Mesothelial cell of epicardium (in vitro differentiated cells): ENCODE data around the gene SLC35D2. TPM values are rescaled to one million over a fixed set of nuclear protein-coding genes. Genes with fewer than 3 reads are reported as not detected.
"Not testable (repeated sequence)": the region's sequence is repeated elsewhere in the genome, so short reads cannot be mapped to it uniquely, and the experiment has no call there.

Source experiments
- DNase-seq, 2 experiments: peaks; one replicate each; pipeline ENCODE4 v3.0.0; 2021; ENCODE audit warnings: low spot score in 2 of 2; ENCODE audit not compliant: unreplicated experiment in 2 of 2
- H3K27ac Mint-ChIP-seq: 2 replicates; pipeline ENCODE4 v1.8.0; 2021; ENCODE audit warnings: mixed read lengths
- H3K27me3 Mint-ChIP-seq: 2 replicates; pipeline ENCODE4 v1.8.0; 2021; ENCODE audit warnings: low read depth, mixed read lengths
- H3K36me3 Mint-ChIP-seq: 2 replicates; pipeline ENCODE4 v1.8.0; 2021; ENCODE audit warnings: mixed read lengths
- H3K4me1 Mint-ChIP-seq: 2 replicates; pipeline ENCODE4 v1.8.0; 2021; ENCODE audit warnings: mixed read lengths
- H3K4me3 Mint-ChIP-seq: 2 replicates; pipeline ENCODE4 v1.8.0; 2021; ENCODE audit warnings: mild to moderate bottlenecking, moderate library complexity, mixed read lengths
- H3K9me3 Mint-ChIP-seq: 2 replicates; pipeline ENCODE4 v1.8.0; 2021; ENCODE audit warnings: mixed read lengths
- CTCF ChIP-seq: fragments of 200-600 bp; sonication (generic); IDR thresholded peaks from one replicate; pipeline ENCODE4 v1.5.0; 2021; ENCODE audit warnings: antibody characterized with exemption; ENCODE audit not compliant: unreplicated experiment
- total RNA-seq: library from RNA; stranded (reverse); gene quantifications from 3 replicates; pipeline ENCODE4 v1.2.1, GENCODE V29; 2021

The SLC35D2 gene
- total RNA-seq, 1 donor from 2014 or later: 22.2 TPM

DNA sequence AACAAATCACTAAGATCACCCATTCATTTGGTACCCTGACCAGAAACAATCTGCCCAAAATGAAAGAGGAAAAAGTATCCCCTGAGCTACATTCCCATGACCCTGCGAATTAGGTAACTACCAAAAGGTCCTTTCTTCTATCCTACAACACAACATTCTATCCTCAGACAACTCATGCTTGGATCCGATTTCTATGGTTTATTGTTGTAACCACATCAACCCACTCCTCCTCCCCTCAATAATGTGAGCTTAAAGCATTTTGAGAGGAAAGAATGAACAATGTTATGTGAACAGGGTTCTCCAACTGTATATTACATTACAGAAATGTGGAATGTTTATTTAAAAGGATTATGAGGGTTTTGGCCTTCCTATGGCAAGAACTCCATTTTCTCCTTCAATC is 4.0 kb downstream of the SLC35D2 start:
- no peak for TF ChIP-seq CTCF
- H3K36me3 Mint-ChIP-seq: peaks cover 6% of the 10 kb centered on the region
- no peak overlapping the region for H3K27ac Mint-ChIP-seq
- H3K9me3 Mint-ChIP-seq: no peaks in the 10 kb centered on the region
- no peak overlapping the region for H3K4me3 Mint-ChIP-seq
- H3K27me3 Mint-ChIP-seq: no peaks in the 10 kb centered on the region
- H3K4me1 Mint-ChIP-seq: peaks cover 21% of the 10 kb centered on the region
- no peak for DNase-seq

DNA sequence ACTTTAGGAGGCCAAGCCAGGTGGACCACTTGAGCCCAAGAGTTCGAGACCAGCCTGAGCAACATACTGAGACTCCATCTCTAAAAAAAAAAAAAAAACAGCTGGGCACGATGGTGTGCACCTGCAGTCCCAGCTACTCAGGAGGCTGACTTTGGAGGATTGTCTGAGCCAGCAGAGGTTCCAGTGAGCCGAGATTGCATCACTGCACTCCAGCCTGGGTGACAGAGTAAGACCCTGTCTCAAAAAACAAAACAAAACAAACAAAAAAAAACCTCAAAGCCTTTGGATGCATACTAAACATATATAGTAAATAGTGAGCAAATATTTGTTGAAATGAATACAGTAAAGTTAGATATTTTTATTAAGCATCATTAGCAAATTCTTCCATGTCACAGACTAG is 5.3 kb downstream of the SLC35D2 start:
- peaks cover 18% of the 10 kb centered on the region for H3K4me1 Mint-ChIP-seq
- no peak for DNase-seq
- TF ChIP-seq CTCF: no peak
- no peak overlapping the region for H3K27ac Mint-ChIP-seq
- no peaks in the 10 kb centered on the region for H3K27me3 Mint-ChIP-seq
- H3K9me3 Mint-ChIP-seq: no peaks in the 10 kb centered on the region
- peaks cover 6% of the 10 kb centered on the region for H3K36me3 Mint-ChIP-seq
- no peak overlapping the region for H3K4me3 Mint-ChIP-seq

DNA sequence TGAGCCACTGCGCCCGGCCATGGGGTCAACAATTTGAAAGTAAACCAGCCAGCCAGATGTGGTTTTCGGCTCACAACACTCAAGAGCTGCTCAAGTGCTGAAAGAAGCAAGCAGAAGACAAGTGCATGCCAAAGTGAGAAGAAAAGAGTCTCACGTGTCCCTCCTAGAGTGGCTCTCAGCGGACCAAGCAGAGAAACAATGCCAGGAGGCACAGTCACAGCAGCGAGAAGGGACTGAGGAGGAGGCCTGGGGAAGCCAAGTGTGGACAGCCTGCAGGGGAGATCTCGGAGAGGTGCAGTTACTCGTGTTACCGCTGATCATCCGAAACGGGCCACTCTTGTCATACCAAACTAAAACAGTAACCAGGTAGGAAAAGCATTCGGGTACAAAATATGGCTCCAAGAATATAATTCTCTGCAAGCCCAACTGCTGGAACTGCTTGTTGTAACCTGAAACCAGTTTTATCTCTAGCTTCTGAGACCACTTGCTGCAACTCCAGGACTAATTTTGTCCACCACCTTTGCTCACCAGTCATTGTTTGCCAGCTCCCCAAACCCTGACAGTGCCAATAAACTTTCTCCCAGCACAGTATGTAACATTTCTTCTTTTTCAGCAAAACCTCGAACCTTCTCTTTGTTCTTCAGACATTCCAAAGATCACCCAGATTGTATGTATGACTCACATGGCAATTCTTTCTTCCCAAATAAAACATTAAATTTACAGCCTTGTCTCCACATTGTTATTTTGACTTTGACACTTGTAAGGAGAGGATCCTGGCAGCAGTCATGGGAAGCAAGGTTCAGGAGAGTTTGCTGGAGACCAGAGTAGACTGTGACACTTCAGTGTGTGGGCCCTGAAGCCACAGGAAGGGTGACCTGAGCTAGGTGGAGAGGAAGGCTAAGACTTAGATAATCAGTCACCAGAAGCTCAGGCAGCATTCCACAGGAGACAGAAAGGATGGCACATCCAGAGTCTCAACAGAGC is 6.3 kb downstream of the SLC35D2 start:
- H3K27ac Mint-ChIP-seq: peak overlapping the region; percentile 55
- H3K4me3 Mint-ChIP-seq: no peak overlapping the region
- no peak for DNase-seq
- peaks cover 11% of the 10 kb centered on the region for H3K4me1 Mint-ChIP-seq
- peaks cover 6% of the 10 kb centered on the region for H3K36me3 Mint-ChIP-seq
- TF ChIP-seq CTCF: no peak
- no peaks in the 10 kb centered on the region for H3K9me3 Mint-ChIP-seq
- H3K27me3 Mint-ChIP-seq: no peaks in the 10 kb centered on the region

- peaks cover 11% of the 10 kb centered on the region for H3K4me1 Mint-ChIP-seq
- H3K27me3 Mint-ChIP-seq, H3K27ac Mint-ChIP-seq, H3K4me3 Mint-ChIP-seq, H3K9me3 Mint-ChIP-seq, H3K36me3 Mint-ChIP-seq, DNase-seq: not testable (repeated sequence)
Observed at GRCh38 chr9:96375507-96375906, 8.0 kb downstream of the SLC35D2 start.

DNA sequence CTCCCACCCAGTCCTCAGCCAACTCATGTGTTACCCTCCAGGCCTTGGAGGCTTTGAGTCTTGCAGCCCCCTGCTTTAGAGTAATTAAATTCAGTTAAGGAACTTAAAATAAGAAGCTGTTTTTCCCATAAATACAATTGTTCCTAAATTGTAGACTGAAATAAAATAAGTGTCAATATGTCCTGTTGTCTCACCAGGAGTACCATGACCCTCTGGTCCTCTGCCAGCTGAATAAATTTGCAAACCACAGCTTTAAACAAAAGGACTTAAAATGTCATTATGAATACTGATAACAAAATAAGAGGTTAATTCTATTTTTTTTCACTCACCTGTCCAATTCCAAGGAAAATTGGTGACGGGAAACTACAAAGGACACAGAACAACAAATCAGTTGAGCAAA is 15.6 kb downstream of the SLC35D2 start:
- no peaks in the 10 kb centered on the region for H3K27me3 Mint-ChIP-seq
- TF ChIP-seq CTCF: no peak
- no peak overlapping the region for H3K4me3 Mint-ChIP-seq

GRCh38 chr9:96363175-96363967 is 20.1 kb downstream of the SLC35D2 start:
- no peak for TF ChIP-seq CTCF
- no peak for DNase-seq
- Mint-ChIP-seq H3K9me3 (peaks cover 4% of the 10 kb centered on the region), H3K4me1 (no peaks in the 10 kb centered on the region), H3K36me3 (peaks cover 31% of the 10 kb centered on the region), H3K27me3 (no peaks in the 10 kb centered on the region), H3K4me3 (no peak overlapping the region), H3K27ac (no peak overlapping the region)

More for the DNA sequence above, 15.6 kb downstream of the SLC35D2 start:
- peaks cover 11% of the 10 kb centered on the region for H3K36me3 Mint-ChIP-seq
- H3K27ac Mint-ChIP-seq: no peak overlapping the region
- H3K4me1 Mint-ChIP-seq: no peaks in the 10 kb centered on the region
- H3K9me3 Mint-ChIP-seq: peaks cover 4% of the 10 kb centered on the region
- DNase-seq: no peak

DNA sequence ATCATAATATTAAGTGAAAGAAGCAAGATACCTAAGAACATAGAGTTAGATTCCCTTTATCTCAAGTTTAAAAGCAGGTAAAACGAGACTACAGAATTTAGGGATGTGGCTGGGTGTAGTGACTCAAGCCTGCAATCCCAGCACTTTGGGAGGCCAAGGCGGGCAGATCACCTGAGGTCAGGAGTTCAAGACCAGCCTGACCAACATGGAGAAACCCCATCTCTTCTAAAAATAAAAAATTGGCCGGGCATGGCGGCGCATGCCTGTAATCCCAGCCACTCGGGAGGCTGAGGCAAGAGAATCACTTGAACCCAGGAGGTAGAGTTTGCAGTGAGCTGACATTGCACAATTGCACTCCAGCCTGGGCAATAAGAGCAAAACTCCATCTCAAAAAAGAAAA is 21.4 kb downstream of the SLC35D2 start:
- H3K4me3 Mint-ChIP-seq, H3K4me1 Mint-ChIP-seq, DNase-seq, H3K27me3 Mint-ChIP-seq, H3K9me3 Mint-ChIP-seq, H3K27ac Mint-ChIP-seq: not testable (repeated sequence)
- H3K36me3 Mint-ChIP-seq: peaks cover 32% of the 10 kb centered on the region
